ENCODE data around the gene DNAJB1.

DNAJB1 gene

GRCh38 chr19:14473073-14473977, 44.9 kb downstream of the DNAJB1 start:
- no peak for DNase-seq (ENCODE audit: low read depth)

- DNase-seq (ENCODE audit: low read depth): peak; percentile 73
These were observed 45.8 kb downstream of the DNAJB1 start for GRCh38 chr19:14472202-14472938.

- no peak for DNase-seq (ENCODE audit: low read depth)
These were observed 46.6 kb downstream of the DNAJB1 start for GRCh38 chr19:14471436-14472187.

- no peak for DNase-seq (ENCODE audit: low read depth)
These were observed 47.9 kb downstream of the DNAJB1 start for GRCh38 chr19:14470031-14470876.

DNA sequence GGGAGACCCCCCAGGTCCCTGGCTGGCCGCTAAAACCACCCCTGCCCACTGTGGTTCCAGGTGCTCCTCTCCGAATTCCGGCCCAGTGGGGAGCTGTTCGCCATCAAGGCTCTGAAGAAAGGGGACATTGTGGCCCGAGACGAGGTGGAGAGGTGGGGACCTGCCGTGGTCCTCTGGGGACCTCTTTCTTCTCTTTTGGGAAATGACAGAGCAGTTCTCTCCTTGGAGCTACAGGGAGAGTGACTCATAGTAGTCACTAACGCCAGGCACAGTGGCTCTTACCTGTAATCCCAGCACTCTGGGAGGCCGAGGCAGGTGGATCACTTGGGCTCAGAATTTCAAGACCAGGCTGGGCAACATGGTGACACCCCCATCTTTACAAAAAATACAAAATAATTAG, 50.4 kb downstream of the DNAJB1 start:
- DNase-seq (ENCODE audit: low read depth): peak; percentile 52

DNA sequence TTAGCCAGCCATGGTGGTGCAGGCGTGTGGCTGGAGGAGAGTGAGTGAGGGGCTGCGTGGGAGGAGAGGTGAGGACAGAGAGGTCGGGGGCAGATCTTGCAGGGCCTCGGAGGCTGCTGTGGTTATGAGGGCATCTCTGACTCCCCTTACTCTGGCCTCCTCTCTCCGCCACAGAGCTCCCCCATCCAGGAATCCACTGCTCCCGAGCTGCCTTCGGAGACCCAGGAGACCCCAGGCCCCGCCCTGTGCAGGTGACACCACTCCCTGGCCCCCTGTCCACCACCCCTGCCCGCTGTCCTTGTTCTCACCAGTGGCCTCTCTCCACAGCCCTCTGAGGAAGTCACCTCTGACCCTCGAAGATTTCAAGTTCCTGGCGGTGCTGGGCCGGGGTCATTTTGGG, 50.8 kb downstream of the DNAJB1 start:
- DNase-seq (ENCODE audit: low read depth): no peak

Data from ELR (cell line).